PC-9 (cell line): ENCODE results near the gene MYO3B. TPM values are rescaled to one million over a fixed set of nuclear protein-coding genes. Genes with fewer than 3 reads are reported as not detected.

Experiments
- BruUV-seq: library from RNA; stranded (reverse); fragments of 400-500 nt; replicated peaks from 2 replicates; lab custom pipeline; 2021; lab: Mats Ljungman, UMichigan
- CTCF ChIA-PET: fragments of 300-600 bp; sonication (Branson Sonifier 250); formaldehyde crosslinking; loops from one replicate; lab custom pipeline; 2022; ENCODE audit warnings: antibody characterized with exemption; lab: Charles Lee
- POLR2A ChIA-PET: fragments of 300-600 bp; sonication (Branson Sonifier 250); formaldehyde crosslinking; loops from one replicate; lab custom pipeline; 2022; ENCODE audit warnings: antibody characterized with exemption; ENCODE audit not compliant: unreplicated experiment; lab: Charles Lee
- DNase-seq, 2 experiments: peaks; one replicate each; pipeline versions ENCODE4 v3.0.0 to v3.0.0-alpha.2; 2015 to 2022; ENCODE audit warnings: mixed read lengths in 1 of 2
- H2AFZ ChIP-seq: fragments of 200-600 bp; sonication (generic); 2 replicates; pipeline ENCODE4 v1.8.1; 2017; ENCODE audit warnings: antibody characterized with exemption
- H3F3A ChIP-seq: fragments of 200-600 bp; sonication (generic); 2 replicates; pipeline ENCODE4 v1.8.1; 2017; ENCODE audit warnings: antibody characterized with exemption, mild to moderate bottlenecking, low read depth; ENCODE audit not compliant: insufficient read depth
- H3K27ac ChIP-seq: fragments of 200-600 bp; sonication (generic); 2 replicates; pipeline ENCODE4 v1.6.1; 2016; ENCODE audit warnings: mixed run types
- H3K27me3 ChIP-seq: fragments of 200-600 bp; sonication (generic); 2 replicates; pipeline ENCODE4 v1.6.1; 2016; ENCODE audit warnings: low read depth, mixed run types; ENCODE audit not compliant: insufficient read depth
- H3K36me3 ChIP-seq: fragments of 200-600 bp; sonication (generic); 2 replicates; pipeline ENCODE4 v1.6.1; 2016; ENCODE audit warnings: low read depth, mixed run types
- H3K4me1 ChIP-seq: fragments of 200-600 bp; sonication (generic); replicated peaks from 2 replicates; pipeline ENCODE4 v1.6.1; 2016; ENCODE audit warnings: mixed run types; ENCODE audit not compliant: insufficient read depth
- H3K4me2 ChIP-seq: fragments of 200-600 bp; sonication (generic); 2 replicates; pipeline ENCODE4 v1.6.1; 2017; ENCODE audit warnings: mixed run types
- H3K4me3 ChIP-seq: fragments of 200-600 bp; sonication (generic); 2 replicates; pipeline ENCODE4 v1.6.1; 2016; ENCODE audit warnings: mixed run types
- H3K79me2 ChIP-seq: fragments of 200-600 bp; sonication (generic); 2 replicates; pipeline ENCODE4 v1.6.1; 2017; ENCODE audit warnings: low read depth, mixed run types
- H3K9me2 ChIP-seq: fragments of 200-600 bp; sonication (generic); 2 replicates; pipeline ENCODE4 v1.8.1; 2017; ENCODE audit warnings: mild to moderate bottlenecking; ENCODE audit not compliant: insufficient read depth
- H3K9me3 ChIP-seq: fragments of 200-600 bp; sonication (generic); 2 replicates; pipeline ENCODE4 v1.8.1; 2016; ENCODE audit warnings: low read depth; ENCODE audit not compliant: insufficient read depth
- H4K20me1 ChIP-seq: fragments of 200-600 bp; sonication (generic); 2 replicates; pipeline ENCODE4 v1.8.1; 2017; ENCODE audit not compliant: insufficient read depth
- EZH2 ChIP-seq: fragments of 200-600 bp; sonication (generic); IDR thresholded peaks from 2 replicates; pipeline ENCODE4 v1.8.0; 2017; ENCODE audit warnings: antibody characterized with exemption, low read depth
- intact Hi-C: fragments of 100-400 bp; cut with micrococcal nuclease; formaldehyde crosslinking; loops from one replicate; pipeline ENCODE4 v1.10.0; 2022; ENCODE audit not compliant: unreplicated experiment
- total RNA-seq: library from RNA; stranded (reverse); gene quantifications from 2 replicates; pipeline ENCODE4 v1.2.3, GENCODE V29; 2021
- TF ChIP-seq, protein P1 (sequence below): fragments of 200-600 bp; sonication (generic); conservative IDR thresholded peaks from 2 replicates; pipeline ENCODE4 v1.6.1; 2017; ENCODE audit warnings: mixed run types, antibody characterized with exemption, mild to moderate bottlenecking, moderate library complexity

Gene MYO3B
- total RNA-seq, 1 experiment from 2014 or later: 5.3 TPM

DNA sequence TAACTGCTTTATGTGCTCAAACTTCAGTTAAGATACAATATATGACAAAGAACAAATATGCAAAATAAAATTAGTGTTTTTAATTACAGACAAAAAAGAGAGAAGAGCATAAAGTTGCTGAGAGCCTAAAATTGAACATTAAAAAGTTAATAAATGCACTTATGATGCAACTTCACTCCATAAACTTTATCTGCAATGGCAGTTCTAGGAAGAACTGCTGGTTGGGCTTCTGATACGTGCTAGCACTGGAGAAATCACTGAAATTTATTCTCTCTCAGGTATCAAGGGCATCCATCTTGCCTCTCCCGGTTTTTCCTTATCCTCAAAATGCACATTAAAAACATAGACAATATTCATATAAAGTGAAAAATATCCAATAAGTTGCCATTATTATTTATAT lies 35.7 kb downstream of the MYO3B start:
- ChIA-PET POLR2A (no interaction called here), CTCF (no interaction called here)
- Histone ChIP-seq H3K27me3 (no peaks in the 10 kb centered on the region), H3F3A (no peaks in the 10 kb centered on the region), H2AFZ (no peak overlapping the region), H3K27ac (no peak overlapping the region), H3K4me3 (no peak overlapping the region), H3K79me2 (no peaks in the 10 kb centered on the region), H3K4me2 (no peak overlapping the region), H3K9me3 (no peaks in the 10 kb centered on the region), H3K9me2 (no peaks in the 10 kb centered on the region), H3K36me3 (no peaks in the 10 kb centered on the region), H4K20me1 (no peaks in the 10 kb centered on the region), H3K4me1 (no peaks in the 10 kb centered on the region)
- TF ChIP-seq, protein P1, sequence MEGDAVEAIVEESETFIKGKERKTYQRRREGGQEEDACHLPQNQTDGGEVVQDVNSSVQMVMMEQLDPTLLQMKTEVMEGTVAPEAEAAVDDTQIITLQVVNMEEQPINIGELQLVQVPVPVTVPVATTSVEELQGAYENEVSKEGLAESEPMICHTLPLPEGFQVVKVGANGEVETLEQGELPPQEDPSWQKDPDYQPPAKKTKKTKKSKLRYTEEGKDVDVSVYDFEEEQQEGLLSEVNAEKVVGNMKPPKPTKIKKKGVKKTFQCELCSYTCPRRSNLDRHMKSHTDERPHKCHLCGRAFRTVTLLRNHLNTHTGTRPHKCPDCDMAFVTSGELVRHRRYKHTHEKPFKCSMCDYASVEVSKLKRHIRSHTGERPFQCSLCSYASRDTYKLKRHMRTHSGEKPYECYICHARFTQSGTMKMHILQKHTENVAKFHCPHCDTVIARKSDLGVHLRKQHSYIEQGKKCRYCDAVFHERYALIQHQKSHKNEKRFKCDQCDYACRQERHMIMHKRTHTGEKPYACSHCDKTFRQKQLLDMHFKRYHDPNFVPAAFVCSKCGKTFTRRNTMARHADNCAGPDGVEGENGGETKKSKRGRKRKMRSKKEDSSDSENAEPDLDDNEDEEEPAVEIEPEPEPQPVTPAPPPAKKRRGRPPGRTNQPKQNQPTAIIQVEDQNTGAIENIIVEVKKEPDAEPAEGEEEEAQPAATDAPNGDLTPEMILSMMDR: no peak
- TF ChIP-seq EZH2: no peak
- BruUV-seq: no TSS peak
- no peak for DNase-seq
- intact Hi-C loops: no loop called here

DNA sequence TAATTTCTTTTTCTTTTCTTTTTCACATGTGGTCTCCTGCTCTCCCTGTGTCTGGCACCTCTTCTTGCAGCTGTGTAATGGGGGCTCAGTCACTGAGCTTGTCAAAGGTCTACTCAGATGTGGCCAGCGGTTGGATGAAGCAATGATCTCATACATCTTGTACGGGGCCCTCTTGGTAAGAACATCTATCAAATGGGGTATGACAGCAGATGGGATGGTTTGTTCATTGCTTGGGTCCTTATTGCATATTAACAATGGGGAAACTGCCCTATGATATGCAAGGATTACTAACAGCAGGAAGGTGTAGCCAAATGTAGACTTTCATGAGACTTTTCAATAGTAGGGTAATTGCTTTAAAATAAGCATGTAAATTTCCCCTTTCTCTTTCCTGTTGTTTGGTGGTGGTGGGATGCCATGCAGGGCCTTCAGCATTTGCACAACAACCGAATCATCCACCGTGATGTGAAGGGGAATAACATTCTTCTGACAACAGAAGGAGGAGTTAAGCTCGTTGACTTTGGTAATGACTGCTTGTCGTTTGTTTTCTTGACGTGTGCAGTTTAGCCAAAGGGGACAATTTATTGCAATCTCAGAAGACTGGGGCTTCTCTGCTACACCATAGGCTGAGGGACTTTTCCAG lies 36.5 kb downstream of the MYO3B start:
- Histone ChIP-seq H2AFZ (no peak overlapping the region), H3K9me3 (no peaks in the 10 kb centered on the region), H3K4me2 (no peak overlapping the region), H3K4me1 (no peaks in the 10 kb centered on the region), H4K20me1 (no peaks in the 10 kb centered on the region), H3F3A (no peaks in the 10 kb centered on the region), H3K27ac (no peak overlapping the region), H3K4me3 (no peak overlapping the region), H3K9me2 (no peaks in the 10 kb centered on the region), H3K79me2 (no peaks in the 10 kb centered on the region), H3K36me3 (no peaks in the 10 kb centered on the region), H3K27me3 (no peaks in the 10 kb centered on the region)
- BruUV-seq: no TSS peak
- intact Hi-C loops: no loop called here
- DNase-seq: no peak
- POLR2A ChIA-PET: no interaction called here
- CTCF ChIA-PET: no interaction called here
- TF ChIP-seq EZH2: no peak
- TF ChIP-seq, protein P1: no peak

- no peak overlapping the region for H2AFZ ChIP-seq
- no peaks in the 10 kb centered on the region for H3K27me3 ChIP-seq
- ChIA-PET CTCF (no interaction called here), POLR2A (no interaction called here)
- no peak overlapping the region for H3K4me3 ChIP-seq
- DNase-seq: no peak
- no peaks in the 10 kb centered on the region for H4K20me1 ChIP-seq
- TF ChIP-seq, protein P1: no peak
- no peak for TF ChIP-seq EZH2
- intact Hi-C loops: no loop called here
- H3F3A ChIP-seq: no peaks in the 10 kb centered on the region
- H3K4me1 ChIP-seq: no peaks in the 10 kb centered on the region
- no peaks in the 10 kb centered on the region for H3K79me2 ChIP-seq
- H3K9me3 ChIP-seq: no peaks in the 10 kb centered on the region
- no peak overlapping the region for H3K4me2 ChIP-seq
- H3K9me2 ChIP-seq: no peaks in the 10 kb centered on the region
- BruUV-seq: no TSS peak
- H3K36me3 ChIP-seq: no peaks in the 10 kb centered on the region
- H3K27ac ChIP-seq: no peak overlapping the region
These were observed 37.1 kb downstream of the MYO3B start for GRCh38 chr2:170215021-170215420.
